GM23248 (cell line): ENCODE results near the gene PPP2R2B. TPM values are rescaled to one million over a fixed set of nuclear protein-coding genes. Genes with fewer than 3 reads are reported as not detected.

Experiments
- DNase-seq: peaks from one replicate; pipeline ENCODE4 v3.0.0-alpha.2; 2015
- H2AFZ ChIP-seq: fragments of 200-600 bp; sonication (generic); 2 replicates; pipeline ENCODE4 v1.6.1; 2016; ENCODE audit warnings: antibody characterized with exemption
- H3F3A ChIP-seq: fragments of 200-600 bp; sonication (generic); 2 replicates; pipeline ENCODE4 v1.6.1; 2016; ENCODE audit warnings: mild to moderate bottlenecking, antibody characterized with exemption, mixed run types; ENCODE audit not compliant: insufficient read depth
- H3K27ac ChIP-seq: fragments of 200-600 bp; sonication (generic); 2 replicates; pipeline ENCODE4 v1.5.1; 2016; ENCODE audit warnings: mild to moderate bottlenecking
- H3K27me3 ChIP-seq: fragments of 200-600 bp; sonication (generic); replicated peaks from 2 replicates; pipeline ENCODE4 v1.6.1; 2016; ENCODE audit warnings: mild to moderate bottlenecking; ENCODE audit not compliant: insufficient read depth
- H3K36me3 ChIP-seq: fragments of 200-600 bp; sonication (generic); 2 replicates; pipeline ENCODE4 v1.6.1; 2016; ENCODE audit warnings: low read depth, mild to moderate bottlenecking
- H3K4me1 ChIP-seq: fragments of 200-600 bp; sonication (generic); 2 replicates; pipeline ENCODE4 v1.6.1; 2016; ENCODE audit warnings: mild to moderate bottlenecking; ENCODE audit not compliant: insufficient read depth
- H3K4me2 ChIP-seq: fragments of 200-600 bp; sonication (generic); one replicate; pipeline ENCODE4 v1.6.1; 2016; ENCODE audit warnings: mild to moderate bottlenecking; ENCODE audit not compliant: unreplicated experiment
- H3K4me3 ChIP-seq: fragments of 200-600 bp; sonication (generic); 2 replicates; pipeline ENCODE4 v1.5.1; 2016; ENCODE audit warnings: mild to moderate bottlenecking
- H3K79me2 ChIP-seq: fragments of 200-600 bp; sonication (generic); 2 replicates; pipeline ENCODE4 v1.6.1; 2016; ENCODE audit warnings: mild to moderate bottlenecking; ENCODE audit not compliant: insufficient read depth
- H3K9ac ChIP-seq: fragments of 200-600 bp; sonication (generic); 2 replicates; pipeline ENCODE4 v1.6.1; 2016; ENCODE audit warnings: mild to moderate bottlenecking
- H3K9me2 ChIP-seq: fragments of 200-600 bp; sonication (generic); 2 replicates; pipeline ENCODE4 v1.6.1; 2016; ENCODE audit warnings: mixed run types, mild to moderate bottlenecking, moderate library complexity; ENCODE audit not compliant: insufficient read depth
- H3K9me3 ChIP-seq: fragments of 200-600 bp; sonication (generic); one replicate; pipeline ENCODE4 v1.6.1; 2017; ENCODE audit warnings: low read depth
- H4K20me1 ChIP-seq: fragments of 200-600 bp; sonication (generic); 2 replicates; pipeline ENCODE4 v1.6.0; 2016; ENCODE audit not compliant: insufficient read depth
- EZH2 ChIP-seq: fragments of 200-600 bp; sonication (generic); IDR thresholded peaks from 2 replicates; pipeline ENCODE4 v1.6.1; 2018; ENCODE audit warnings: antibody characterized with exemption, mild to moderate bottlenecking; ENCODE audit not compliant: insufficient read depth, poor library complexity, severe bottlenecking
- EZH2phosphoT487 ChIP-seq: fragments of 200-600 bp; sonication (generic); IDR thresholded peaks from 2 replicates; pipeline ENCODE4 v1.6.1; 2018; ENCODE audit warnings: antibody characterized with exemption, moderate library complexity, mild to moderate bottlenecking, low read depth; ENCODE audit not compliant: insufficient read depth
- WGBS, 2 experiments: methylation state at CpG; one replicate each; pipeline ENCODE4 v1.1.6; 2015 to 2017; ENCODE audit warnings: low lambda C conversion rate in 2 of 2, low coverage in 1 of 2; ENCODE audit errors: missing lambda C conversion rate in 2 of 2; 5-methylcytosine and 5-hydroxymethylcytosine counted together
- in situ Hi-C: fragments of 300-500 bp; cut with MboI; formaldehyde crosslinking; loops from 2 replicates; pipeline ENCODE4 v1.15.0; 2020
- polyA plus RNA-seq: library from polyadenylated mRNA; unstranded; fragments of >200 nt; fragmentation: Nextera tagmentation; extraction: Ambion mirVana; gene quantifications from 2 replicates; pipeline ENCODE4 v1.2.1, GENCODE V29; 2016
- total RNA-seq: library from RNA; depleted of rRNA; stranded (reverse); fragments of >200 nt; shearing (Covaris generic); gene quantifications from 2 replicates; pipeline ENCODE4 v1.2.3, GENCODE V29; 2014

Gene PPP2R2B
- total and polyA plus RNA-seq, 2 experiments from 2014 or later, result 0.11 to 0.28 TPM

DNA sequence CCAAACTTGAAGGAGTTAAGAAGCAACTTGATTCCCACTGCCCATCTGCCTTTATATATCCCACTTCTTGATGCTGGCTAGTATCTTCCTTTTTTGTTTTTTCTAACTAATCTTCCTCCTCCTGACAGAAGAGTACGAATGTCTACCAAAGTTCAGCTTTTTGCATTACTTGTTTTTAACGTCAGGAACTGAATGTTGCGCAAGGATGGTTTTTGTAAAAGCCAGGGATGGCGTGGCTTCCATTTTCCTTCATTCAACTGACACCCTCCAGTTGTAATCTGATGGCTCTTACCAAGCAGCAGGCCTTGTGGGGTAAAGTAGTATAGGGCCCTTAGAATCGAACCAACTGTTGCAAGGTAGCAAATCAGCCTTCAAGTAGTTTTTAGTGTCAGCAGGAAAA is 291.8 kb downstream of the PPP2R2B start:
- H3K9me3 ChIP-seq, result no peaks in the 10 kb centered on the region
- H3K27ac ChIP-seq, result no peak overlapping the region
- no peak for DNase-seq
- TF ChIP-seq EZH2, result no peak
- TF ChIP-seq EZH2phosphoT487, result no peak
- H3K36me3 ChIP-seq, result no peaks in the 10 kb centered on the region
- H3F3A ChIP-seq, result no peaks in the 10 kb centered on the region
- WGBS, 2 experiments, result 27 to 31% methylated on average over 5 of the region's 5 CpGs
- H3K4me2 ChIP-seq, result no peak overlapping the region
- no peaks in the 10 kb centered on the region for H3K9me2 ChIP-seq
- H3K4me1 ChIP-seq, result no peaks in the 10 kb centered on the region
- H3K4me3 ChIP-seq, result no peak overlapping the region
- H3K9ac ChIP-seq, result no peak overlapping the region
- no peaks in the 10 kb centered on the region for H3K79me2 ChIP-seq
- no peaks in the 10 kb centered on the region for H4K20me1 ChIP-seq
- in situ Hi-C loops, result no loop called here
- H3K27me3 ChIP-seq, result no peaks in the 10 kb centered on the region
- no peak overlapping the region for H2AFZ ChIP-seq

DNA sequence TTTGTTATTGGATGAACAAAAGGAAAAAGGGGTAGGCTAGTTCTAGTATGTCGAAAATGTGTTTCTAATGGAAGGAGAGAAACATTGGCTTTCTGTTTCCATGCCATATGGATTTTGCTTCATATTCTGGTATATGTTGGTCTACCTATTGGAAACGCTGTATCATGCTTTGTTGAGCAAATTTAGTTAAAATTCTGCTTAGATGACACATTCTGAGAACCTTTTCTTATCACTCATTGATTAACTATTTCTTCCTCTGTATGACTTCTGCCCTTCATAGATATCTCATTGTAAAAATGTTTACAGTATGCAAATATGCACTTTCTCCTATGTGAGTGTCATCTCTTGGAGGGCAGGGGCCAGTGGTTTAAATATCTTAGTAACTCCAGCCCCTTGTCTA is 293.8 kb downstream of the PPP2R2B start:
- H3K9ac ChIP-seq, result no peak overlapping the region
- TF ChIP-seq EZH2, result no peak
- no peak for TF ChIP-seq EZH2phosphoT487
- no peaks in the 10 kb centered on the region for H3K9me2 ChIP-seq
- no peaks in the 10 kb centered on the region for H3K4me1 ChIP-seq
- H3K9me3 ChIP-seq, result no peaks in the 10 kb centered on the region
- DNase-seq, result no peak
- no peaks in the 10 kb centered on the region for H4K20me1 ChIP-seq
- no peak overlapping the region for H3K4me3 ChIP-seq
- H3K79me2 ChIP-seq, result no peaks in the 10 kb centered on the region
- no peak overlapping the region for H2AFZ ChIP-seq
- no peaks in the 10 kb centered on the region for H3K36me3 ChIP-seq
- no peak overlapping the region for H3K27ac ChIP-seq
- H3K27me3 ChIP-seq, result no peaks in the 10 kb centered on the region; the same call in 1 of the 2 replicates
- no peak overlapping the region for H3K4me2 ChIP-seq
- H3F3A ChIP-seq, result no peaks in the 10 kb centered on the region
- in situ Hi-C loops, result no loop called here
- 17% methylated on average over 2 of the region's 2 CpGs for WGBS, 2 experiments

DNA sequence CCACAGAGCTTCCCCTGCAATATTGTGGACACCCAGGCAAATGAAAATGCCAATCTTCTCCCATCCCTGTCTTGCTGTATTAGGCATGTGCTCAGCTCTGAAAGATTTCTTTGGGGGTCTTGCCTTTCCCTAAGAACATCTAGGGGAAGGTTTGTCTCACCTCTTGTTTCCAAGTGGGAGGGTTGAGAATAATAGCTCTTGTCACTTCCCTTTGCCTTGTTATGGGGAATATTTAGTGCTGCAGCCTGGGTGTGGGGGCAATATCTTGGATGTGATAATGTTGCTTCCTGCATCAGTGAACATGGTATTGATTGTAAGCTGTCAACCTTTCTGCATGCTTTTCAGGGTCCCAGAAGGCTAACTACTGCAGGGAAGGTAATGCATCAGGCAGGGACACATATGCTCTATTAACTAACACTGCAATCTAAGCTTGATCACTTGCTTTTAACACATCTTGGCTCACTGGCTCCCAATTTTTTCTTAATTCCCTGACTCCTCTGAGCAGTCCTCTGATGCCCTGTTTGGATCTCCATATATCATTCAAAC is 296.4 kb downstream of the PPP2R2B start:
- no peaks in the 10 kb centered on the region for H4K20me1 ChIP-seq
- H3K4me3 ChIP-seq, result no peak overlapping the region
- H3K27ac ChIP-seq, result no peak overlapping the region
- no peaks in the 10 kb centered on the region for H3K9me3 ChIP-seq
- H3K4me2 ChIP-seq, result no peak overlapping the region
- DNase-seq, result no peak
- no peaks in the 10 kb centered on the region for H3F3A ChIP-seq
- no peaks in the 10 kb centered on the region for H3K9me2 ChIP-seq
- H2AFZ ChIP-seq, result no peak overlapping the region
- H3K9ac ChIP-seq, result no peak overlapping the region
- H3K79me2 ChIP-seq, result no peaks in the 10 kb centered on the region
- H3K4me1 ChIP-seq, result no peaks in the 10 kb centered on the region
- in situ Hi-C loops, result no loop called here
- no peak for TF ChIP-seq EZH2phosphoT487
- TF ChIP-seq EZH2, result no peak
- no peaks in the 10 kb centered on the region; the same call in 1 of the 2 replicates for H3K27me3 ChIP-seq
- no peaks in the 10 kb centered on the region for H3K36me3 ChIP-seq

DNA sequence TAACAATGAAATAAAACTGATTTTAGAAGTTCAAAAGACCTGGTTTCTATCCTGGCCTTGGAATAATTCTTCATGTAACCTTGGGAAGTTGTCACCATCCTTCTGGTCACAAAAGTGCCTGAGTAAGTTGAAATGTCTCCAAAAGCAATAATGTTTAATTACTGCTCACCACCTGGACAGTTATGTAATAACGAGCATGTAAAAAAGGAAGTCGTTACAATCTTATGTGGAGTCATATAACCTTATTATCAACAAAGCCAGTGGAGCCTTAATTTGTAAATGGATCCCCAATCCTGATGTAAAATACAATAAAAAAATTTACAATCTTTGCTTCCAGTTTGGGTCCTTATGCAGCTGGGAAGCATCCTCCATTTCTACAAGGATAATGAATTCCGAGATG is 298.3 kb downstream of the PPP2R2B start:
- no peaks in the 10 kb centered on the region for H3F3A ChIP-seq
- 31 to 41% methylated on average over 3 of the region's 3 CpGs for WGBS, 2 experiments
- H2AFZ ChIP-seq, result no peak overlapping the region
- in situ Hi-C loops, result no loop called here
- no peak overlapping the region for H3K4me2 ChIP-seq
- H3K27ac ChIP-seq, result no peak overlapping the region
- no peak for DNase-seq
- H4K20me1 ChIP-seq, result no peaks in the 10 kb centered on the region
- H3K9me3 ChIP-seq, result no peaks in the 10 kb centered on the region
- H3K79me2 ChIP-seq, result no peaks in the 10 kb centered on the region
- H3K4me3 ChIP-seq, result no peak overlapping the region
- H3K9ac ChIP-seq, result no peak overlapping the region
- H3K4me1 ChIP-seq, result no peaks in the 10 kb centered on the region
- TF ChIP-seq EZH2 (no peak), EZH2phosphoT487 (no peak)
- no peaks in the 10 kb centered on the region for H3K9me2 ChIP-seq
- no peaks in the 10 kb centered on the region for H3K36me3 ChIP-seq
- H3K27me3 ChIP-seq, result no peaks in the 10 kb centered on the region; the same call in 1 of the 2 replicates

DNA sequence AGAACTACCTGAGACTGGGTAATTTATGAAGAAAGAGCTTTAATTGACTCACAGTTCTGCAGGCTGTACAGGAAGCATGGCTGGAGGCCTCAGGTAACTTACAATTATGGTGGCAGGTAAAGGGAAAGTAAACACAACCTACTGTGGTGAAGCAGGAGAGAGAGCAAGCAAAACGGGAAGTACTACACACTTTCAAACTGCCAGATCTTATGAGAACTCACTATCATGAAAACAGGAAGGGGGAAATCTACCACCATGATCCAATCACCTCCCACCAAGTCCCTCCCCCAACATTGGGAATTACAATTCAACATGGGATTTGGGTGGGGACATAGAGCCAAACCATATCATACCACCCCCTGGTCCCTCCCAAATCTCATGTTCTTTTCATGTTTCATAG is 303.8 kb downstream of the PPP2R2B start:
- no peak for DNase-seq
- H3F3A ChIP-seq, result no peaks in the 10 kb centered on the region
- no peaks in the 10 kb centered on the region for H3K27me3 ChIP-seq
- no peak overlapping the region for H3K4me3 ChIP-seq
- H3K36me3 ChIP-seq, result no peaks in the 10 kb centered on the region
- H3K9me3 ChIP-seq, result no peaks in the 10 kb centered on the region
- H4K20me1 ChIP-seq, result no peaks in the 10 kb centered on the region
- H3K9ac ChIP-seq, result no peak overlapping the region
- H3K4me2 ChIP-seq, result no peak overlapping the region
- WGBS, 2 experiments, result 0 to 10% methylated on average over 1 of the region's 1 CpG
- no peaks in the 10 kb centered on the region for H3K4me1 ChIP-seq
- TF ChIP-seq EZH2phosphoT487, result no peak
- no peak for TF ChIP-seq EZH2
- in situ Hi-C loops, result no loop called here
- no peak overlapping the region for H3K27ac ChIP-seq
- H2AFZ ChIP-seq, result no peak overlapping the region
- H3K9me2 ChIP-seq, result no peaks in the 10 kb centered on the region
- no peaks in the 10 kb centered on the region for H3K79me2 ChIP-seq
